Mesenchymal stem cell (in vitro differentiated cells and primary cell): Measurements from ENCODE around the gene ANKK1. TPM values are rescaled to one million over a fixed set of nuclear protein-coding genes. Genes with fewer than 3 reads are reported as not detected.

Experiments used
- DNase-seq: peaks from one replicate; pipeline ENCODE4 v3.0.0-alpha.2; 2013
- H2AFZ ChIP-seq: one replicate; pipeline ENCODE4 v1.6.1; 2013; ENCODE audit warnings: low read depth, mild to moderate bottlenecking, control low read depth, inconsistent platforms, low read length, moderate library complexity
- H2AK5ac ChIP-seq: 2 replicates; pipeline ENCODE4 v1.6.1; 2013; ENCODE audit warnings: low read length, moderate library complexity, mild to moderate bottlenecking, inconsistent platforms; ENCODE audit not compliant: severe bottlenecking
- H2BK120ac ChIP-seq: one replicate; pipeline ENCODE4 v1.6.1; 2013; ENCODE audit warnings: low read depth, mild to moderate bottlenecking, inconsistent platforms, low read length, moderate library complexity
- H2BK12ac ChIP-seq, 2 experiments: one replicate each; pipeline ENCODE4 v1.6.1; 2013; ENCODE audit warnings: inconsistent platforms in 2 of 2, low read length in 2 of 2, mild to moderate bottlenecking in 2 of 2, moderate library complexity in 2 of 2, control low read depth in 1 of 2
- H2BK15ac ChIP-seq: one replicate; pipeline ENCODE4 v1.6.1; 2013; ENCODE audit warnings: mild to moderate bottlenecking, low read depth, inconsistent platforms; ENCODE audit not compliant: poor library complexity, severe bottlenecking
- H2BK5ac ChIP-seq: 2 replicates; pipeline ENCODE4 v1.6.1; 2013; ENCODE audit warnings: low read depth, mild to moderate bottlenecking, low read length, control low read depth, inconsistent platforms; ENCODE audit not compliant: poor library complexity, severe bottlenecking
- H3K14ac ChIP-seq, 2 experiments: one replicate each; pipeline ENCODE4 v1.6.1; 2013; ENCODE audit warnings: inconsistent platforms in 2 of 2, low read length in 2 of 2, control low read depth in 1 of 2, mild to moderate bottlenecking in 1 of 2, moderate library complexity in 1 of 2
- H3K18ac ChIP-seq, 2 experiments: one replicate each; pipeline ENCODE4 v1.6.1; 2013; ENCODE audit warnings: inconsistent platforms in 2 of 2, low read length in 2 of 2, control low read depth in 1 of 2, low read depth in 1 of 2, mild to moderate bottlenecking in 1 of 2
- H3K23ac ChIP-seq, 2 experiments: one replicate each; pipeline ENCODE4 v1.6.1; 2013; ENCODE audit warnings: inconsistent platforms in 2 of 2, low read length in 2 of 2, mild to moderate bottlenecking in 2 of 2, moderate library complexity in 2 of 2, control low read depth in 1 of 2
- H3K27ac ChIP-seq: 2 replicates; pipeline ENCODE4 v1.5.1; 2013; ENCODE audit warnings: mild to moderate bottlenecking, moderate library complexity, low read length, control low read depth, inconsistent platforms; ENCODE audit not compliant: poor library complexity, severe bottlenecking
- H3K27me3 ChIP-seq, 2 experiments: 2 replicates each; pipeline versions ENCODE4 v1.6.1 to v1.7.0; 2013; ENCODE audit warnings: low read length in 2 of 2, mild to moderate bottlenecking in 2 of 2, moderate library complexity in 2 of 2, control low read depth in 1 of 2, inconsistent platforms in 1 of 2; ENCODE audit not compliant: control insufficient read depth in 1 of 2, insufficient read depth in 1 of 2
- H3K36me3 ChIP-seq, 2 experiments: 2 replicates each; pipeline versions ENCODE4 v1.6.1 to v1.7.0; 2013; ENCODE audit warnings: low read length in 2 of 2, control low read depth in 1 of 2, inconsistent platforms in 1 of 2, low read depth in 1 of 2, mild to moderate bottlenecking in 1 of 2; ENCODE audit not compliant: insufficient read depth in 2 of 2, control insufficient read depth in 1 of 2
- H3K4ac ChIP-seq, 2 experiments: one replicate each; pipeline ENCODE4 v1.6.1; 2013; ENCODE audit warnings: inconsistent platforms in 2 of 2, low read length in 2 of 2, mild to moderate bottlenecking in 2 of 2, moderate library complexity in 2 of 2, control low read depth in 1 of 2, low read depth in 1 of 2
- H3K4me1 ChIP-seq: 2 replicates; pipeline ENCODE4 v1.6.1; 2013; ENCODE audit warnings: low read depth, low read length, control low read depth; ENCODE audit not compliant: control insufficient read depth, insufficient read depth
- H3K4me2 ChIP-seq: 2 replicates; pipeline ENCODE4 v1.6.1; 2013; ENCODE audit warnings: low read length, mild to moderate bottlenecking, inconsistent platforms; ENCODE audit not compliant: poor library complexity, severe bottlenecking
- H3K4me3 ChIP-seq, 2 experiments: 2 replicates each; pipeline versions ENCODE4 v1.5.1 to v1.7.0; 2013; ENCODE audit warnings: low read length in 2 of 2, mild to moderate bottlenecking in 2 of 2, control low read depth in 1 of 2, low read depth in 1 of 2; ENCODE audit not compliant: insufficient read depth in 1 of 2
- H3K79me1 ChIP-seq: replicated peaks from 2 replicates; pipeline ENCODE4 v1.6.1; 2013; ENCODE audit warnings: mild to moderate bottlenecking, control low read depth, low read length, inconsistent platforms; ENCODE audit not compliant: poor library complexity, severe bottlenecking
- H3K9ac ChIP-seq: 2 replicates; pipeline ENCODE4 v1.7.0; 2013; ENCODE audit warnings: mild to moderate bottlenecking, low read length, moderate library complexity
- H3K9me3 ChIP-seq: 2 replicates; pipeline ENCODE4 v1.7.0; 2013; ENCODE audit warnings: mild to moderate bottlenecking, low read length; ENCODE audit not compliant: control insufficient read depth
- H4K8ac ChIP-seq: one replicate; pipeline ENCODE4 v1.6.1; 2013; ENCODE audit warnings: inconsistent platforms, mild to moderate bottlenecking, low read length, moderate library complexity
- H4K91ac ChIP-seq: one replicate; pipeline ENCODE4 v1.6.1; 2013; ENCODE audit warnings: mild to moderate bottlenecking, low read length, inconsistent platforms
- WGBS: methylation state at CpG from one replicate; pipeline ENCODE4 v1.1.7; 2013; ENCODE audit warnings: mixed read lengths; 5-methylcytosine and 5-hydroxymethylcytosine counted together
- polyA plus RNA-seq, 2 experiments: library from polyadenylated mRNA; stranded (reverse); fragments of 200-250 nt; gene quantifications; one replicate each; pipeline ENCODE4 v1.2.3, GENCODE V29; 2013

ANKK1 gene
- polyA plus RNA-seq (2013, experiment 1 of 2): not detected
- 0.01 TPM for polyA plus RNA-seq (2013, experiment 2 of 2)

GRCh38 chr11:113387605-113388211 lies at the start of gene ANKK1:
Gene ANKK1 (plus strand): TSS chr11:113387779. CDS start chr11:113387885, 106 bp downstream.
- Histone ChIP-seq H3K9me3 (no peaks in the 10 kb centered on the region), H2BK5ac (no peak within 1 kb of the TSS), H2AK5ac (no peak within 1 kb of the TSS), H2AFZ (peak within 1 kb of the TSS; percentile 60), H3K27ac (no peak within 1 kb of the TSS), H2BK120ac (peak within 1 kb of the TSS; percentile 30), H3K18ac (peak within 1 kb of the TSS in 1 of 2 experiments; percentile 59), H3K4me3 (no peak within 1 kb of the TSS), H2BK15ac (no peak within 1 kb of the TSS), H3K4ac (no peak within 1 kb of the TSS), H4K91ac (peak within 1 kb of the TSS; percentile 72), H2BK12ac (peak within 1 kb of the TSS; percentile 54 to 56), H3K27me3 (peaks cover 36 to 51% of the 10 kb centered on the region in 2 experiments), H3K14ac (peak within 1 kb of the TSS in 1 of 2 experiments; percentile 51), H3K4me2 (peak within 1 kb of the TSS; percentile 20), H3K4me1 (peaks cover 9% of the 10 kb centered on the region), H3K9ac (no peak within 1 kb of the TSS), H4K8ac (peak within 1 kb of the TSS; percentile 63), H3K23ac (peak within 1 kb of the TSS in 1 of 2 experiments; percentile 83), H3K79me1 (no peaks in the 10 kb centered on the region), H3K36me3 (no peaks in the 10 kb centered on the region)
- no peak for DNase-seq
- 14% methylated on average over 44 of the region's 46 CpGs for WGBS

GRCh38 chr11:113338730-113339129 lies 48.8 kb upstream of the ANKK1 start:
- H2AFZ ChIP-seq: no peak overlapping the region
- no peak overlapping the region for H3K4me3 ChIP-seq
- no peak overlapping the region for H3K4ac ChIP-seq
- H3K14ac ChIP-seq: no peak overlapping the region
- no peak overlapping the region for H2BK5ac ChIP-seq
- H3K9ac ChIP-seq: no peak overlapping the region
- no peak overlapping the region for H3K18ac ChIP-seq
- no peaks in the 10 kb centered on the region for H3K4me1 ChIP-seq
- DNase-seq: no peak
- no peak overlapping the region for H2BK12ac ChIP-seq
- H3K36me3 ChIP-seq: peaks cover 18 to 67% of the 10 kb centered on the region in 2 experiments
- H3K23ac ChIP-seq: no peak overlapping the region
- no peak overlapping the region for H2BK15ac ChIP-seq
- no peak overlapping the region for H2AK5ac ChIP-seq
- no peak overlapping the region for H4K8ac ChIP-seq
- no peaks in the 10 kb centered on the region for H3K27me3 ChIP-seq
- no peak overlapping the region for H3K4me2 ChIP-seq
- no peaks in the 10 kb centered on the region for H3K79me1 ChIP-seq
- H3K9me3 ChIP-seq: no peaks in the 10 kb centered on the region
- no peak overlapping the region for H3K27ac ChIP-seq
- H2BK120ac ChIP-seq: no peak overlapping the region
- WGBS: 81% methylated on average over 4 of the region's 4 CpGs
- no peak overlapping the region for H4K91ac ChIP-seq

- Histone ChIP-seq H3K36me3 (peaks cover 25 to 72% of the 10 kb centered on the region in 2 experiments), H3K4me3 (no peak overlapping the region), H4K91ac (no peak overlapping the region), H3K23ac (no peak overlapping the region), H3K9me3 (no peaks in the 10 kb centered on the region), H2BK5ac (no peak overlapping the region), H2BK12ac (no peak overlapping the region), H2BK15ac (no peak overlapping the region), H2AFZ (no peak overlapping the region), H3K14ac (no peak overlapping the region), H2AK5ac (no peak overlapping the region), H3K79me1 (no peaks in the 10 kb centered on the region), H4K8ac (no peak overlapping the region), H3K27ac (no peak overlapping the region), H3K4ac (no peak overlapping the region), H3K18ac (no peak overlapping the region), H3K27me3 (no peaks in the 10 kb centered on the region), H3K4me1 (no peaks in the 10 kb centered on the region), H2BK120ac (no peak overlapping the region), H3K9ac (no peak overlapping the region), H3K4me2 (no peak overlapping the region)
- DNase-seq: peak; percentile 39
- WGBS: 79% methylated on average over 6 of the region's 6 CpGs
Observed at GRCh38 chr11:113339929-113340589, 47.5 kb upstream of the ANKK1 start.

GRCh38 chr11:113341388-113342165 lies 46.0 kb upstream of the ANKK1 start:
- DNase-seq: no peak
- Histone ChIP-seq H3K18ac (no peak overlapping the region), H3K4me3 (no peak overlapping the region), H3K9me3 (no peaks in the 10 kb centered on the region), H3K36me3 (peaks cover 28 to 61% of the 10 kb centered on the region in 2 experiments), H4K91ac (no peak overlapping the region), H3K14ac (no peak overlapping the region), H4K8ac (no peak overlapping the region), H2BK15ac (no peak overlapping the region), H3K4ac (no peak overlapping the region), H3K79me1 (no peaks in the 10 kb centered on the region), H2AFZ (no peak overlapping the region), H3K27me3 (no peaks in the 10 kb centered on the region), H3K23ac (no peak overlapping the region), H3K27ac (no peak overlapping the region), H2BK120ac (no peak overlapping the region), H3K4me2 (no peak overlapping the region), H2AK5ac (no peak overlapping the region), H2BK5ac (no peak overlapping the region), H3K4me1 (no peaks in the 10 kb centered on the region), H2BK12ac (no peak overlapping the region), H3K9ac (no peak overlapping the region)
- 97% methylated on average over 10 of the region's 10 CpGs for WGBS
